GM18499 (cell line): Measurements from ENCODE around the gene HS2ST1.
"Not testable (repeated sequence)": the region's sequence is repeated elsewhere in the genome, so short reads cannot be mapped to it uniquely, and the experiment has no call there.

Experiments
- ATAC-seq: cut with Tn5 transposase; IDR thresholded peaks from one replicate; pipeline ENCODE4 v1.9.1; 2021; ENCODE audit warnings: moderate number of reproducible peaks; ENCODE audit not compliant: insufficient read depth, unreplicated experiment

Gene HS2ST1

GRCh38 chr1:86914601-86914997, at the start of gene HS2ST1:
Gene HS2ST1 (plus strand): TSS chr1:86914635.
- ATAC-seq = no peak

GRCh38 chr1:86865973-86866637, 48.3 kb upstream of the HS2ST1 start:
- no peak for ATAC-seq

- no peak for ATAC-seq
Observed at GRCh38 chr1:86866665-86867064, 47.8 kb upstream of the HS2ST1 start.

GRCh38 chr1:86867278-86867677, 47.2 kb upstream of the HS2ST1 start:
- not testable (repeated sequence) for ATAC-seq

- no peak for ATAC-seq
Observed at GRCh38 chr1:86868477-86868876, 46.0 kb upstream of the HS2ST1 start.

GRCh38 chr1:86871001-86871400, 43.4 kb upstream of the HS2ST1 start:
- ATAC-seq = no peak

GRCh38 chr1:86872086-86872485, 42.3 kb upstream of the HS2ST1 start:
- no peak for ATAC-seq

- ATAC-seq = no peak
Observed at GRCh38 chr1:86875722-86876121, 38.7 kb upstream of the HS2ST1 start.

- peak; percentile 81 for ATAC-seq
Observed at GRCh38 chr1:86887479-86888162, 26.8 kb upstream of the HS2ST1 start.

GRCh38 chr1:86888327-86888726, 26.1 kb upstream of the HS2ST1 start:
- ATAC-seq = no peak

- not testable (repeated sequence) for ATAC-seq
Observed at GRCh38 chr1:86899401-86899800, 15.0 kb upstream of the HS2ST1 start.

- no peak for ATAC-seq
Observed at GRCh38 chr1:86905875-86906274, 8.6 kb upstream of the HS2ST1 start.

GRCh38 chr1:86906419-86906818, 8.0 kb upstream of the HS2ST1 start:
- ATAC-seq = no peak

GRCh38 chr1:86912281-86912900, 2.0 kb upstream of the HS2ST1 start:
- no peak for ATAC-seq

- peak; percentile 26 for ATAC-seq
Observed at GRCh38 chr1:86913399-86913895, 988 bp upstream of the HS2ST1 start.

- ATAC-seq = peak; percentile 65
Observed at GRCh38 chr1:86913896-86914600, 387 bp upstream of the HS2ST1 start, which contains the start of gene SELENOF. Gene SELENOF (minus strand): TSS chr1:86914126. CDS start chr1:86914111, 15 bp downstream.

- no peak for ATAC-seq
Observed at GRCh38 chr1:86914998-86915736, 732 bp downstream of the HS2ST1 start.

- no peak for ATAC-seq
Observed at GRCh38 chr1:86915737-86916235, 1.4 kb downstream of the HS2ST1 start.

GRCh38 chr1:86916752-86917151, 2.3 kb downstream of the HS2ST1 start:
- no peak for ATAC-seq

GRCh38 chr1:86922445-86922844, 8.0 kb downstream of the HS2ST1 start:
- ATAC-seq = no peak
